Measurements from ENCODE around the gene ISG20. TPM values are rescaled to one million over a fixed set of nuclear protein-coding genes. Genes with fewer than 3 reads are reported as not detected.
"Not testable (repeated sequence)": the region's sequence is repeated elsewhere in the genome, so short reads cannot be mapped to it uniquely, and the experiment has no call there.

ISG20 gene
- polyA plus RNA-seq, 1 donor, result 4.9 TPM

GRCh38 chr15:88625943-88626741, 12.7 kb upstream of the ISG20 start:
- H3K4me3 ChIP-seq (ENCODE audit: low read length), result no peak overlapping the region
- no peak for DNase-seq
- H3K4me1 ChIP-seq (ENCODE audit: control insufficient read depth, insufficient read depth, low read length), result peaks cover 13% of the 10 kb centered on the region
- WGBS (ENCODE audit: insufficient coverage, low lambda C conversion rate), result no CpG with 5 or more reads among the region's 23 CpGs
- H3K36me3 ChIP-seq (ENCODE audit: control insufficient read depth, insufficient read depth, low read length), result peaks cover 39% of the 10 kb centered on the region
- H3K27me3 ChIP-seq (ENCODE audit: control insufficient read depth, insufficient read depth, low read length), result no peaks in the 10 kb centered on the region
- no peak overlapping the region for H3K27ac ChIP-seq (ENCODE audit: low read length)
- no peaks in the 10 kb centered on the region for H3K9me3 ChIP-seq (ENCODE audit: control insufficient read depth, low read depth, low read length)

- Histone ChIP-seq H3K27ac (ENCODE audit: low read length) (no peak overlapping the region), H3K36me3 (ENCODE audit: control insufficient read depth, insufficient read depth, low read length) (peaks cover 45% of the 10 kb centered on the region)
- DNase-seq, result no peak
These were observed 11.4 kb upstream of the ISG20 start for GRCh38 chr15:88627463-88627862.

GRCh38 chr15:88628018-88628654, 10.7 kb upstream of the ISG20 start:
- Histone ChIP-seq H3K4me3 (ENCODE audit: low read length) (no peak overlapping the region), H3K9me3 (ENCODE audit: control insufficient read depth, low read depth, low read length) (no peaks in the 10 kb centered on the region), H3K27ac (ENCODE audit: low read length) (no peak overlapping the region), H3K4me1 (ENCODE audit: control insufficient read depth, insufficient read depth, low read length) (peaks cover 6% of the 10 kb centered on the region), H3K27me3 (ENCODE audit: control insufficient read depth, insufficient read depth, low read length) (no peaks in the 10 kb centered on the region), H3K36me3 (ENCODE audit: control insufficient read depth, insufficient read depth, low read length) (peaks cover 45% of the 10 kb centered on the region)
- no CpG with 5 or more reads among the region's 5 CpGs for WGBS (ENCODE audit: insufficient coverage, low lambda C conversion rate)
- DNase-seq, result no peak

More at GRCh38 chr15:88627463-88627862, 11.4 kb upstream of the ISG20 start:
- WGBS (ENCODE audit: insufficient coverage, low lambda C conversion rate), result no CpG with 5 or more reads among the region's 1 CpG
- no peak overlapping the region for H3K4me3 ChIP-seq (ENCODE audit: low read length)
- H3K27me3 ChIP-seq (ENCODE audit: control insufficient read depth, insufficient read depth, low read length), result no peaks in the 10 kb centered on the region
- no peaks in the 10 kb centered on the region for H3K9me3 ChIP-seq (ENCODE audit: control insufficient read depth, low read depth, low read length)
- peaks cover 6% of the 10 kb centered on the region for H3K4me1 ChIP-seq (ENCODE audit: control insufficient read depth, insufficient read depth, low read length)

- Histone ChIP-seq H3K27me3 (ENCODE audit: control insufficient read depth, insufficient read depth, low read length) (no peaks in the 10 kb centered on the region), H3K9me3 (ENCODE audit: control insufficient read depth, low read depth, low read length) (no peaks in the 10 kb centered on the region), H3K4me3 (ENCODE audit: low read length) (no peak overlapping the region), H3K36me3 (ENCODE audit: control insufficient read depth, insufficient read depth, low read length) (peaks cover 45% of the 10 kb centered on the region), H3K4me1 (ENCODE audit: control insufficient read depth, insufficient read depth, low read length) (peaks cover 6% of the 10 kb centered on the region), H3K27ac (ENCODE audit: low read length) (no peak overlapping the region)
- no peak for DNase-seq
- no CpG with 5 or more reads among the region's 16 CpGs for WGBS (ENCODE audit: insufficient coverage, low lambda C conversion rate)
These were observed 9.7 kb upstream of the ISG20 start for GRCh38 chr15:88629071-88629470.

GRCh38 chr15:88630141-88630721, 8.6 kb upstream of the ISG20 start:
- no peak for DNase-seq
- H3K36me3 ChIP-seq (ENCODE audit: control insufficient read depth, insufficient read depth, low read length), result peaks cover 45% of the 10 kb centered on the region
- no CpG with 5 or more reads among the region's 9 CpGs for WGBS (ENCODE audit: insufficient coverage, low lambda C conversion rate)

GRCh38 chr15:88630798-88631463, 7.9 kb upstream of the ISG20 start:
- H3K36me3 ChIP-seq (ENCODE audit: control insufficient read depth, insufficient read depth, low read length), result peaks cover 43% of the 10 kb centered on the region
- no CpG with 5 or more reads among the region's 7 CpGs for WGBS (ENCODE audit: insufficient coverage, low lambda C conversion rate)

More at GRCh38 chr15:88630141-88630721, 8.6 kb upstream of the ISG20 start:
- no peaks in the 10 kb centered on the region for H3K9me3 ChIP-seq (ENCODE audit: control insufficient read depth, low read depth, low read length)
- H3K4me3 ChIP-seq (ENCODE audit: low read length), result no peak overlapping the region
- no peak overlapping the region for H3K27ac ChIP-seq (ENCODE audit: low read length)
- no peaks in the 10 kb centered on the region for H3K27me3 ChIP-seq (ENCODE audit: control insufficient read depth, insufficient read depth, low read length)
- H3K4me1 ChIP-seq (ENCODE audit: control insufficient read depth, insufficient read depth, low read length), result peaks cover 6% of the 10 kb centered on the region

GRCh38 chr15:88631464-88632028, 7.3 kb upstream of the ISG20 start:
- H3K9me3 ChIP-seq (ENCODE audit: control insufficient read depth, low read depth, low read length), result no peaks in the 10 kb centered on the region
- H3K4me1 ChIP-seq (ENCODE audit: control insufficient read depth, insufficient read depth, low read length), result peaks cover 6% of the 10 kb centered on the region
- no peak overlapping the region for H3K4me3 ChIP-seq (ENCODE audit: low read length)
- no peak overlapping the region for H3K27ac ChIP-seq (ENCODE audit: low read length)
- H3K36me3 ChIP-seq (ENCODE audit: control insufficient read depth, insufficient read depth, low read length), result peaks cover 38% of the 10 kb centered on the region
- WGBS (ENCODE audit: insufficient coverage, low lambda C conversion rate), result no CpG with 5 or more reads among the region's 12 CpGs
- H3K27me3 ChIP-seq (ENCODE audit: control insufficient read depth, insufficient read depth, low read length), result no peaks in the 10 kb centered on the region
- DNase-seq, result no peak

More at GRCh38 chr15:88630798-88631463, 7.9 kb upstream of the ISG20 start:
- Histone ChIP-seq H3K4me3 (ENCODE audit: low read length) (no peak overlapping the region), H3K4me1 (ENCODE audit: control insufficient read depth, insufficient read depth, low read length) (peaks cover 6% of the 10 kb centered on the region), H3K9me3 (ENCODE audit: control insufficient read depth, low read depth, low read length) (no peaks in the 10 kb centered on the region), H3K27ac (ENCODE audit: low read length) (no peak overlapping the region), H3K27me3 (ENCODE audit: control insufficient read depth, insufficient read depth, low read length) (no peaks in the 10 kb centered on the region)
- DNase-seq, result no peak

- 100% methylated on average over 1 of the region's 7 CpGs for WGBS (ENCODE audit: insufficient coverage, low lambda C conversion rate)
These were observed 6.0 kb upstream of the ISG20 start for GRCh38 chr15:88632797-88633196.

GRCh38 chr15:88634449-88634848, 4.4 kb upstream of the ISG20 start:
- Histone ChIP-seq H3K9me3 (ENCODE audit: control insufficient read depth, low read depth, low read length) (no peaks in the 10 kb centered on the region), H3K27me3 (ENCODE audit: control insufficient read depth, insufficient read depth, low read length) (no peaks in the 10 kb centered on the region), H3K4me1 (ENCODE audit: control insufficient read depth, insufficient read depth, low read length) (peaks cover 30% of the 10 kb centered on the region), H3K36me3 (ENCODE audit: control insufficient read depth, insufficient read depth, low read length) (peaks cover 20% of the 10 kb centered on the region), H3K4me3 (ENCODE audit: low read length) (no peak overlapping the region), H3K27ac (ENCODE audit: low read length) (no peak overlapping the region)
- DNase-seq, result no peak
- no CpG with 5 or more reads among the region's 2 CpGs for WGBS (ENCODE audit: insufficient coverage, low lambda C conversion rate)

More at GRCh38 chr15:88632797-88633196, 6.0 kb upstream of the ISG20 start:
- Histone ChIP-seq H3K4me1 (ENCODE audit: control insufficient read depth, insufficient read depth, low read length) (peaks cover 17% of the 10 kb centered on the region), H3K36me3 (ENCODE audit: control insufficient read depth, insufficient read depth, low read length) (peaks cover 31% of the 10 kb centered on the region)
- DNase-seq; H3K9me3 ChIP-seq (ENCODE audit: control insufficient read depth, low read depth, low read length); H3K27ac ChIP-seq (ENCODE audit: low read length); H3K4me3 ChIP-seq (ENCODE audit: low read length); H3K27me3 ChIP-seq (ENCODE audit: control insufficient read depth, insufficient read depth, low read length): not testable (repeated sequence)

- no peak for DNase-seq
- WGBS (ENCODE audit: insufficient coverage, low lambda C conversion rate), result no CpG with 5 or more reads among the region's 6 CpGs
- Histone ChIP-seq H3K4me1 (ENCODE audit: control insufficient read depth, insufficient read depth, low read length) (peaks cover 35% of the 10 kb centered on the region), H3K9me3 (ENCODE audit: control insufficient read depth, low read depth, low read length) (no peaks in the 10 kb centered on the region), H3K27me3 (ENCODE audit: control insufficient read depth, insufficient read depth, low read length) (no peaks in the 10 kb centered on the region), H3K27ac (ENCODE audit: low read length) (no peak overlapping the region), H3K36me3 (ENCODE audit: control insufficient read depth, insufficient read depth, low read length) (peaks cover 12% of the 10 kb centered on the region), H3K4me3 (ENCODE audit: low read length) (no peak overlapping the region)
These were observed 3.5 kb upstream of the ISG20 start for GRCh38 chr15:88635318-88635717.

All from large intestine (tissue), 3 donors.